ACHN (cell line): Measurements from ENCODE around the gene CRPPA.

ENCODE experiments used
- DNase-seq: peaks from one replicate; pipeline ENCODE4 v3.0.0-alpha.2; 2015
- in situ Hi-C: cut with HindIII; loops from 2 replicates; pipeline ENCODE4 v1.10.0; 2017; ENCODE audit warnings: low sequenced_read_pairs, low pct_ligation_motif_present, low pct_unique_long_range_greater_than_20kb

Gene CRPPA

GRCh38 chr7:16430133-16430532 is 8.8 kb upstream of the CRPPA start:
- in situ Hi-C loops = no loop called here
- no peak for DNase-seq

- no peak for DNase-seq
- in situ Hi-C loops = no loop called here
Measured at GRCh38 chr7:16428672-16429071, 7.3 kb upstream of the CRPPA start.

GRCh38 chr7:16428182-16428581 is 6.8 kb upstream of the CRPPA start:
- in situ Hi-C loops = no loop called here
- no peak for DNase-seq

DNA sequence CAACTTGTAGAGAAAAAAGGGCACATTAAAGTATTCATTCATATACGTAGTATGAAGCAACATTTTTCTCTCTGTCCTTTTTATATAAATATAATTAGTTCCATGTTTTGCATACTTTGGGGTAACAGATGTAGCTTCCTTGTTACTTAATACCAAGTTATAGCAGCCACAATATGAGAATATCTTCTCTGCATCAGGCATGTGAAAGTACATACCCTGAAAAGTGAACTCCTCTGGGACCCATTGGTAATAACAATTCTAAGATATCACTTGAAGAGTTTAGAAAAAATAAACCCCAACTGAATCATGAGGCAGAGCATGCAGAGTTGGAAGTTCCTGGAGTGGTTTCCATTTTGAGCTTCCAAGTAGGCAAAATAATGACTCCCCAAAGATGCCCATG is 2.4 kb upstream of the CRPPA start:
- in situ Hi-C loops = no loop called here
- DNase-seq = no peak

DNA sequence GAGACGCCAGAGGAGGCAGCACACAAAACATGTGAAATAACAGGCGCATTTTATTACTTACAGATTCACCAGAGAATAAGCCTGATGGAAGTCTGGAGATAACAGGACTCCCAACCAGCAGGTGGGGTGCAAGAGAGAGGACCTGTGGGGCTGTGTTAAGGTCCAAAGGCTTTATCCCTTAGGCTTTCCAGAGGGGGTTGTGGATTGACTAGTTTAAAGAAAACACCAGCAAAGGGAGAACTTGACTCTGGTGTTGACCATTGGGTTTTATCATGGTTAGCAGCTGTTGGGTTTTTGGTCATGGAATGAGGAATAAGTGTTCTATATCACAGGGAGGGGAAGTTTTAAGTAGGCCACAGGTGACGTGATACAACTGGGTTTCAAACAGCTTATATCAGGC is 1.6 kb upstream of the CRPPA start:
- in situ Hi-C loops = no loop called here
- DNase-seq = no peak

GRCh38 chr7:16422103-16422435 is 731 bp upstream of the CRPPA start:
- DNase-seq = no peak
- in situ Hi-C loops = no loop called here

GRCh38 chr7:16420649-16421332 is 547 bp downstream of the CRPPA start:
- in situ Hi-C loops = no loop called here

DNA sequence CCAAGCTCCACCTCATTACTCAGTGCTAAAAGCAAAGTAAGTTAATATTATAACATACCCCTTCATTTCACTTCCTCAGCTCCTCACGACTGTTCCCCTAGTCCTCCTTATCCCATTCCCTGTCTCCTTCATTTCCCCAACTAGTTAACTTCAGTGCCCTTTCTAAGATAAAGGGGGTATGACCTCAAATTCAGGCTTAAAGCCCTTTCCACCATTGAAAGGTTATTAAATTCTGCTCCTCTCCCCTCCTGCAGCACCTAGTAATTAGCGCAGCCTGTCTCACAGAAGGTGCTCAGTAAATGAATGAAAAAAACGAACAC is 1.0 kb downstream of the CRPPA start:
- in situ Hi-C loops = no loop called here
- no peak for DNase-seq

More at GRCh38 chr7:16420649-16421332, 547 bp downstream of the CRPPA start:
- peak; percentile 97 for DNase-seq

- no peak for DNase-seq
- in situ Hi-C loops = no loop called here
Measured at GRCh38 chr7:16419859-16420258, 1.5 kb downstream of the CRPPA start.

DNA sequence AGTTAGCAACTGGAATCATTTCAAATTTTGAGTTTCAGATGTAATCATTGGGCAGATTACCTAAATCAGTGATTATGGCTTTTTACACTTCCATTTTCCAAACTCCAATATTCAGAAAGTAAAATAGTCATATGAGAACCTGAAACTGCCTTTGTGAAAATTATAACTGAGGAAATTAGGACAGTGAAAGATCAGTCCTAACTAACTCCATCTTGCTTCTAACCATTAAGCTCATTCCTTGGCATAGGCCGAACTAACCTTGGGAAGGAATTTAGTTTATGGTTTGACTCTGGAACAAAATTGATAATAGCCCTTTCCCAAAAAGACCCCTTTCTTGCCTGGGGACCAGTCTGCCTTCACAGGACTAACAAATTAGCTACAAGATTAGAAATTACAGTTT is 2.2 kb downstream of the CRPPA start:
- in situ Hi-C loops = no loop called here
- DNase-seq = no peak

DNA sequence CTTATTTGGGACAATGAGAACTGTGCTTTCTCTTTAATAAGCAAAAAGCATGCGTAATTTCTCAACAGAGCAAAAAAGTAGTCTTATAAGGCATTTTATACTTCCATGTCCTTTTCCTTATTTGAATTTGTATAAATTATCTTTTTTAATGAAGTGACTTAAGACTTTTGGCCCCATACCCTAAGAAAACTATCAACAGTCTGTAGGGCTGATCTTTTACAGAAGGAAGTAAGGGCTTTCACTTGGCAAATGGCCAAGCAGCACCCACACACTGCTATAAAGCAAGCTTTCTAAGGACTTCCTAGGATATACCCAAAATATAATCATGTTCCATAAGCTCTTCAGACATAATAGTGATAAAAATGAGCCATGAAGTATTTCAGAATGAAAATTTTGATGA is 3.4 kb downstream of the CRPPA start:
- in situ Hi-C loops = no loop called here
- DNase-seq = no peak

DNA sequence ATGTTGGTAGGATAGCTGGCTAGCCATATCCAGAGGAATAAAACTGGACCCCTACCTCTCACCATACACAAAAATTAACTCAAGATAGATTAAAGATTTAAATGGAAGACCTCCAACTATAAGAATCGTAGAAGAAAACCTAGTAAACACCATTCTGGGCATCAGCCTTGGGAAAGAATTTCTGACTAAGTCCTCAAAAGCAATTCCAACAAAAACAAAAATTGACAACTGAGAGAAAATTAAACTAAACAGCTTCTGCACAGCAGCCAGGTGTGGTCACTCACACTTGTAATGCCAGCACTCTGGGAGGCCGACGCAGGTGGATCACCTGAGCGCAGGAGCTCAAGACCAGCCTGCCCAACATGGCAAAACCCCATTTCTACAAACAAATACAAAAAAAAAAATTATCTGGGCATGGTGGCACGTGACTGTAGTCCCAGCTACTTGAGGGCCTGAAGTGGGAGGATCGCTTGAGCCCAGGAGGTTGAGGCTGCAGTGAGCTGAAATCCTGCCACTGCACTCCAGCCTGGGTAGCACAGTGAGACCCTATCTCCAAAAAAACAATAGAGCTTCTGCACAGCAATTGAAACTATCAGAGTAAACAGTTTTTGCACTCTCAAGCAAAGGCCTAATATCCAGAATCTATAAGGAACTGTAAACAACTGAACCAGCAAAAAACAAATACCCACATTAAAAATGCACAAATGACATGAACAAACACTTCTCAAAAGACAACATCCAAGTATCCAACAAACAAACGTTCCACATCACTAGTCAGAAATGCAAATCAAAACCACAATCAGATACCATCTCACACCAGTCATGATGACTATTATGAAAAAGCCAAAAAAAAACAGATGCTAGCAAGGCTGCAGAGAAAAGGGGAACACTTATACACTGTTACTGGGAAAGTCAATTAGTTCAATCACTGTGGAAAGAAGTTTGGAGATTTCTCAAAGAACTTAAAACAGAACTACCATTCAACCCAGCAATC is 4.8 kb downstream of the CRPPA start:
- in situ Hi-C loops = no loop called here
- DNase-seq = peak; percentile 33

GRCh38 chr7:16412274-16413254 is 8.8 kb downstream of the CRPPA start:
- no peak for DNase-seq
- in situ Hi-C loops = no loop called here

GRCh38 chr7:16411391-16411790 is 9.9 kb downstream of the CRPPA start:
- DNase-seq = no peak
- in situ Hi-C loops = no loop called here

DNA sequence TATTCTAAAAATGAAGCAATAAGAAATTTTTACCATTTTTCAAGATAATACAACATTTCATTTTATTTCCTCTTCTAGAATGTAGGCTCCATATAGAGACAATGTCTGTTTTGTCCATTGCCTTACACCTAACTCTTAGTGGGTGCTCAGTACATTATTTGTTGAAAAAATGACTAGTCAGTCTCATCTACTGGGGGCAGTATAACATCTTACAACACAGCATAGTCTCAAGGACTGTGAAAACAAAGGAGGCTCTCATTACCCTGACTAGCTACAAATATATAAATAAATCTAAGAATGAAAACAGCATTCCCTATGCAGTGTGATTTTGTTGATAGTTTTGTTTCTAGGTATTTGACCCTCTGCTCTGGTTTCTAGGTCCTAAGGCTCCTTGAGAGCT is 11.6 kb downstream of the CRPPA start:
- in situ Hi-C loops = no loop called here
- no peak for DNase-seq

GRCh38 chr7:16404636-16405035 is 16.7 kb downstream of the CRPPA start:
- DNase-seq = no peak
- in situ Hi-C loops = no loop called here

DNA sequence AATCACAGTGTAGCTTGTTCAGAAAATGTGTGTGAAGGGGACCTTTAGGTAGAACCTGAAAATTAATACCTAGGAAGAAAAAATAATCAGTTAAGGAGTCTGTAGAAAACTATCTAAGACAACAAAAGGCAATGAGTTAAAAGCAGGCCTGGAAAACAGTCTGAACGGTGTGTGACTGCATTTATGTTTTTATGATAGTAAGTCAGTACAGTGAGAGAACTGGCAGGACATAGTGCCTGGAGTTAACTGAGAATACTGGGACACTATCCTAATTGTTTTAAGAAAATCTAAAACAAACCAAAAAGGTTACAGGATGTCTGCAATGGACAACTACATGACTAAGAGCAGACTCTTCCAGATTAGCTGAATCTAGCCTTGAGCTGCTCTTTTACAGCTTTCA is 17.9 kb downstream of the CRPPA start:
- in situ Hi-C loops = no loop called here

GRCh38 chr7:16402940-16403339 is 18.4 kb downstream of the CRPPA start:
- no peak for DNase-seq
- in situ Hi-C loops = no loop called here

More for the DNA sequence above, 17.9 kb downstream of the CRPPA start:
- no peak for DNase-seq

- no peak for DNase-seq
- in situ Hi-C loops = no loop called here
Measured at GRCh38 chr7:16402091-16402490, 19.2 kb downstream of the CRPPA start.
